Measurements from ENCODE around the gene GIMAP7.

DNA sequence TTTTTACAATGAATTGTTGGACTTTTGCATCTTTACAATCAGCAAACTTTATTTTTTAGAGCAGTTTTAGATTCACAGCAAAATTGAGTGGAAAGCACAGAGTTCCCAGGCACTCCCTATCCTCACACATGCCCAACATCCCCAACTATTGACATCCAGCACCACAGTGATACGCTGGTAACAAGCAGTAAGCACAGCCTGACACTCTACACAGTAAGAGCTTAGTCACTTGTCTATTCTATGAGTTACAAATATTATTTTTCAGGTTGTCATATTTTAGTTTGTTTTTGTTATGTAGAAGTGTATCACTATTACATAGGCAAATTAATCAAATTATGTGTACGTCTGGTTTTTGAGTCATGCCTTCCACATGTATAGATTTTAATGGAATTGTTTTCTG, 27.0 kb upstream of the GIMAP7 start:
- TF ChIP-seq, protein P1, sequence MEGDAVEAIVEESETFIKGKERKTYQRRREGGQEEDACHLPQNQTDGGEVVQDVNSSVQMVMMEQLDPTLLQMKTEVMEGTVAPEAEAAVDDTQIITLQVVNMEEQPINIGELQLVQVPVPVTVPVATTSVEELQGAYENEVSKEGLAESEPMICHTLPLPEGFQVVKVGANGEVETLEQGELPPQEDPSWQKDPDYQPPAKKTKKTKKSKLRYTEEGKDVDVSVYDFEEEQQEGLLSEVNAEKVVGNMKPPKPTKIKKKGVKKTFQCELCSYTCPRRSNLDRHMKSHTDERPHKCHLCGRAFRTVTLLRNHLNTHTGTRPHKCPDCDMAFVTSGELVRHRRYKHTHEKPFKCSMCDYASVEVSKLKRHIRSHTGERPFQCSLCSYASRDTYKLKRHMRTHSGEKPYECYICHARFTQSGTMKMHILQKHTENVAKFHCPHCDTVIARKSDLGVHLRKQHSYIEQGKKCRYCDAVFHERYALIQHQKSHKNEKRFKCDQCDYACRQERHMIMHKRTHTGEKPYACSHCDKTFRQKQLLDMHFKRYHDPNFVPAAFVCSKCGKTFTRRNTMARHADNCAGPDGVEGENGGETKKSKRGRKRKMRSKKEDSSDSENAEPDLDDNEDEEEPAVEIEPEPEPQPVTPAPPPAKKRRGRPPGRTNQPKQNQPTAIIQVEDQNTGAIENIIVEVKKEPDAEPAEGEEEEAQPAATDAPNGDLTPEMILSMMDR (IDR thresholded peaks at IDR 0.05), result no peak
- no peak for TF ChIP-seq POLR2AphosphoS5 (IDR thresholded peaks at IDR 0.05; ENCODE audit: insufficient read depth in 1 of 2, low read depth in 1 of 2)

All from vagina (tissue), 2 donors.